ENCODE results near the gene LCNL1. TPM values are rescaled to one million over a fixed set of nuclear protein-coding genes. Genes with fewer than 3 reads are reported as not detected.

LCNL1 gene
- total and polyA plus RNA-seq, 4 donors: 0.01 to 0.08 TPM; not detected in 2

DNA sequence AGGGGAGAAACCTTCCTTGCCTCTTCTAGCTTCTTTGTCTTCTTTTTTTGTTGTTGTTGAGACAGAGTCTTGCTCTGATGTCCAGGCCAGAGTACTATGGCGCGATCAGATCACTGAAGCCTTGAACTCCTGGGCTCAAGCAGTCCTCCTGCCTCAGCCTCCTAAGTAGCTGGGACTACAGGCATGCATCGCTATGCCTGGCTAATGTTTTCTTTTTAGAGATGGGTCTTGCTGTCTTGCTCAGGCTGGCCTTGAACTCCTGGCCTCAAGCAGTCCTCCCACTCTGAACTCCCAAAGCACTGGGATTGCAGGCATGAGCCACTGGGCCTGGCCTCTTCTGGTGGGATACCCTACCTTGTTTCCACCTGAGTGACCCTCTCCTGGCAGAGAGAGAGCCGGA, 6.1 kb downstream of the LCNL1 start:
- Histone ChIP-seq H3K27me3 (ENCODE audit: control insufficient read depth in 4 of 4, insufficient read depth in 4 of 4, low read length in 3 of 4) (peaks cover 0 to 6% (median 0%) of the 10 kb centered on the region in 4 donors), H3K27ac (ENCODE audit: low read depth in 1 of 2, low read length in 2 of 2) (no peak overlapping the region), H3K9me3 (ENCODE audit: control insufficient read depth in 4 of 4, low read length in 3 of 4) (no peaks in the 10 kb centered on the region), H3K4me1 (ENCODE audit: control insufficient read depth in 4 of 4, insufficient read depth in 4 of 4, low read length in 3 of 4) (peaks cover 6 to 13% (median 8%) of the 10 kb centered on the region in 4 donors), H3K9ac (ENCODE audit: low read depth in 1 of 2, low read length in 2 of 2) (no peak overlapping the region), H3K36me3 (ENCODE audit: control insufficient read depth in 4 of 4, insufficient read depth in 3 of 4, low read depth in 1 of 4, low read length in 3 of 4) (no peaks in the 10 kb centered on the region), H3K4me3 (ENCODE audit: low read depth in 1 of 3, low read length in 3 of 3) (no peak overlapping the region)
- 96% methylated on average over 4 of the region's 4 CpGs for WGBS
- TF ChIP-seq HNF4A (conservative IDR thresholded peaks at IDR 0.05): no peak
- TF ChIP-seq JUND (IDR thresholded peaks at IDR 0.05): no peak
- no peak for TF ChIP-seq EGR1 (IDR thresholded peaks at IDR 0.05; ENCODE audit: low read depth in 2 of 2)
- TF ChIP-seq FOXA1 (IDR thresholded peaks at IDR 0.05): no peak
- TF ChIP-seq, protein P1, sequence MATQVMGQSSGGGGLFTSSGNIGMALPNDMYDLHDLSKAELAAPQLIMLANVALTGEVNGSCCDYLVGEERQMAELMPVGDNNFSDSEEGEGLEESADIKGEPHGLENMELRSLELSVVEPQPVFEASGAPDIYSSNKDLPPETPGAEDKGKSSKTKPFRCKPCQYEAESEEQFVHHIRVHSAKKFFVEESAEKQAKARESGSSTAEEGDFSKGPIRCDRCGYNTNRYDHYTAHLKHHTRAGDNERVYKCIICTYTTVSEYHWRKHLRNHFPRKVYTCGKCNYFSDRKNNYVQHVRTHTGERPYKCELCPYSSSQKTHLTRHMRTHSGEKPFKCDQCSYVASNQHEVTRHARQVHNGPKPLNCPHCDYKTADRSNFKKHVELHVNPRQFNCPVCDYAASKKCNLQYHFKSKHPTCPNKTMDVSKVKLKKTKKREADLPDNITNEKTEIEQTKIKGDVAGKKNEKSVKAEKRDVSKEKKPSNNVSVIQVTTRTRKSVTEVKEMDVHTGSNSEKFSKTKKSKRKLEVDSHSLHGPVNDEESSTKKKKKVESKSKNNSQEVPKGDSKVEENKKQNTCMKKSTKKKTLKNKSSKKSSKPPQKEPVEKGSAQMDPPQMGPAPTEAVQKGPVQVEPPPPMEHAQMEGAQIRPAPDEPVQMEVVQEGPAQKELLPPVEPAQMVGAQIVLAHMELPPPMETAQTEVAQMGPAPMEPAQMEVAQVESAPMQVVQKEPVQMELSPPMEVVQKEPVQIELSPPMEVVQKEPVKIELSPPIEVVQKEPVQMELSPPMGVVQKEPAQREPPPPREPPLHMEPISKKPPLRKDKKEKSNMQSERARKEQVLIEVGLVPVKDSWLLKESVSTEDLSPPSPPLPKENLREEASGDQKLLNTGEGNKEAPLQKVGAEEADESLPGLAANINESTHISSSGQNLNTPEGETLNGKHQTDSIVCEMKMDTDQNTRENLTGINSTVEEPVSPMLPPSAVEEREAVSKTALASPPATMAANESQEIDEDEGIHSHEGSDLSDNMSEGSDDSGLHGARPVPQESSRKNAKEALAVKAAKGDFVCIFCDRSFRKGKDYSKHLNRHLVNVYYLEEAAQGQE (IDR thresholded peaks at IDR 0.05): no peak
- no peak for TF ChIP-seq FOXA2 (IDR thresholded peaks at IDR 0.05)
- no peak for TF ChIP-seq YY1 (IDR thresholded peaks at IDR 0.05)
- TF ChIP-seq, protein P2, sequence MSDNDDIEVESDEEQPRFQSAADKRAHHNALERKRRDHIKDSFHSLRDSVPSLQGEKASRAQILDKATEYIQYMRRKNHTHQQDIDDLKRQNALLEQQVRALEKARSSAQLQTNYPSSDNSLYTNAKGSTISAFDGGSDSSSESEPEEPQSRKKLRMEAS (IDR thresholded peaks at IDR 0.05): no peak
- TF ChIP-seq TAF1 (conservative IDR thresholded peaks at IDR 0.05): no peak
- no peak for TF ChIP-seq RAD21 (IDR thresholded peaks at IDR 0.05)
- TF ChIP-seq, protein P3, sequence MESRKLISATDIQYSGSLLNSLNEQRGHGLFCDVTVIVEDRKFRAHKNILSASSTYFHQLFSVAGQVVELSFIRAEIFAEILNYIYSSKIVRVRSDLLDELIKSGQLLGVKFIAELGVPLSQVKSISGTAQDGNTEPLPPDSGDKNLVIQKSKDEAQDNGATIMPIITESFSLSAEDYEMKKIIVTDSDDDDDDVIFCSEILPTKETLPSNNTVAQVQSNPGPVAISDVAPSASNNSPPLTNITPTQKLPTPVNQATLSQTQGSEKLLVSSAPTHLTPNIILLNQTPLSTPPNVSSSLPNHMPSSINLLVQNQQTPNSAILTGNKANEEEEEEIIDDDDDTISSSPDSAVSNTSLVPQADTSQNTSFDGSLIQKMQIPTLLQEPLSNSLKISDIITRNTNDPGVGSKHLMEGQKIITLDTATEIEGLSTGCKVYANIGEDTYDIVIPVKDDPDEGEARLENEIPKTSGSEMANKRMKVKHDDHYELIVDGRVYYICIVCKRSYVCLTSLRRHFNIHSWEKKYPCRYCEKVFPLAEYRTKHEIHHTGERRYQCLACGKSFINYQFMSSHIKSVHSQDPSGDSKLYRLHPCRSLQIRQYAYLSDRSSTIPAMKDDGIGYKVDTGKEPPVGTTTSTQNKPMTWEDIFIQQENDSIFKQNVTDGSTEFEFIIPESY (IDR thresholded peaks at IDR 0.05): no peak
- TF ChIP-seq SP1 (IDR thresholded peaks at IDR 0.05): no peak
- TF ChIP-seq NR2F2 (IDR thresholded peaks at IDR 0.05): no peak
- TF ChIP-seq, protein P4, sequence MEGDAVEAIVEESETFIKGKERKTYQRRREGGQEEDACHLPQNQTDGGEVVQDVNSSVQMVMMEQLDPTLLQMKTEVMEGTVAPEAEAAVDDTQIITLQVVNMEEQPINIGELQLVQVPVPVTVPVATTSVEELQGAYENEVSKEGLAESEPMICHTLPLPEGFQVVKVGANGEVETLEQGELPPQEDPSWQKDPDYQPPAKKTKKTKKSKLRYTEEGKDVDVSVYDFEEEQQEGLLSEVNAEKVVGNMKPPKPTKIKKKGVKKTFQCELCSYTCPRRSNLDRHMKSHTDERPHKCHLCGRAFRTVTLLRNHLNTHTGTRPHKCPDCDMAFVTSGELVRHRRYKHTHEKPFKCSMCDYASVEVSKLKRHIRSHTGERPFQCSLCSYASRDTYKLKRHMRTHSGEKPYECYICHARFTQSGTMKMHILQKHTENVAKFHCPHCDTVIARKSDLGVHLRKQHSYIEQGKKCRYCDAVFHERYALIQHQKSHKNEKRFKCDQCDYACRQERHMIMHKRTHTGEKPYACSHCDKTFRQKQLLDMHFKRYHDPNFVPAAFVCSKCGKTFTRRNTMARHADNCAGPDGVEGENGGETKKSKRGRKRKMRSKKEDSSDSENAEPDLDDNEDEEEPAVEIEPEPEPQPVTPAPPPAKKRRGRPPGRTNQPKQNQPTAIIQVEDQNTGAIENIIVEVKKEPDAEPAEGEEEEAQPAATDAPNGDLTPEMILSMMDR (IDR thresholded peaks at IDR 0.05; ENCODE audit: low read depth, low read length, missing input control): no peak
- DNase-seq (ENCODE audit: low spot score): no peak

DNA sequence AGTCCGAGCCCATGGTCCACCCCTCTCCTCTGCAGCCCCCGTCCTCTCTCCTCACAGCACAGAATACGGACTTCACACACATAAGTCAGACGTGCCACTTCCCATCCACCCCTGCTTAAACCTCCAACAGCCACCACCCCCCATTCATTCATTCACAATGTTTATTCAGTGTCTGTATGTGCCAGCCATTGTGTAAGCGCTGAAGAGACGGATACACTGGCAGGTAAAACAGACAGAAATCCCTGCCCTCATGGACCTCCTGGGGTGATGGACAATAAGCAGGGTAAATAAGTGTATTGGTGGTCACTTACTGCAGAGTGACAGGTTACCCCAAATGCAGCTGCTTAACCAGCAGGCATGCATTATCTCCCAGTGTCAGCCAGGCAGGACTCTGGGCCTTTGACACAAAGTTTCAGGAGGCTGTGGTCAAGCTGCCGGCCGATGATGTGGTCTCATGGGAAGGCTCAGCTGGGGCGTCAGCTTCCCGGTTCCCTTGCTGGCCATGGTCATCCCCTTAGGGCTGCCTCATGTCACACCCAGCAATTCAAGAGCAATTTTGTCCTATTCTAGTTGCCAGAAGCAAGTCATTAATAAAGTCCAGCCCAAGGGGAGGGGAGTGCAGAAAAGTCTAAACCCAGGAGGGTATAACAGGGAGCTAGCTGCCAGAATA, 7.6 kb downstream of the LCNL1 start:
- Histone ChIP-seq H3K27me3 (ENCODE audit: control insufficient read depth in 4 of 4, insufficient read depth in 4 of 4, low read length in 3 of 4) (no peaks in the 10 kb centered on the region), H3K4me3 (ENCODE audit: low read depth in 1 of 3, low read length in 3 of 3) (no peak overlapping the region), H3K36me3 (ENCODE audit: control insufficient read depth in 4 of 4, insufficient read depth in 3 of 4, low read depth in 1 of 4, low read length in 3 of 4) (peaks cover 0 to 3% (median 0%) of the 10 kb centered on the region in 4 donors), H3K9ac (ENCODE audit: low read depth in 1 of 2, low read length in 2 of 2) (no peak overlapping the region), H3K4me1 (ENCODE audit: control insufficient read depth in 4 of 4, insufficient read depth in 4 of 4, low read length in 3 of 4) (peaks cover 7 to 15% (median 11%) of the 10 kb centered on the region in 4 donors), H3K27ac (ENCODE audit: low read depth in 1 of 2, low read length in 2 of 2) (no peak overlapping the region), H3K9me3 (ENCODE audit: control insufficient read depth in 4 of 4, low read length in 3 of 4) (no peaks in the 10 kb centered on the region)
- 82% methylated on average over 10 of the region's 10 CpGs for WGBS
- TF ChIP-seq RAD21 (IDR thresholded peaks at IDR 0.05) (no peak), JUND (IDR thresholded peaks at IDR 0.05) (no peak), TAF1 (conservative IDR thresholded peaks at IDR 0.05) (no peak), SP1 (IDR thresholded peaks at IDR 0.05) (no peak), YY1 (IDR thresholded peaks at IDR 0.05) (no peak)
- TF ChIP-seq, protein P3 (IDR thresholded peaks at IDR 0.05): no peak
- TF ChIP-seq, protein P4 (IDR thresholded peaks at IDR 0.05; ENCODE audit: low read depth, low read length, missing input control): no peak
- TF ChIP-seq, protein P5, sequence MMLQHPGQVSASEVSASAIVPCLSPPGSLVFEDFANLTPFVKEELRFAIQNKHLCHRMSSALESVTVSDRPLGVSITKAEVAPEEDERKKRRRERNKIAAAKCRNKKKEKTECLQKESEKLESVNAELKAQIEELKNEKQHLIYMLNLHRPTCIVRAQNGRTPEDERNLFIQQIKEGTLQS (IDR thresholded peaks at IDR 0.05): no peak
- no peak for DNase-seq (ENCODE audit: low spot score)
